ENCODE measurements around the gene FRK. TPM values are rescaled to one million over a fixed set of nuclear protein-coding genes. Genes with fewer than 3 reads are reported as not detected.

The FRK gene
- total and polyA plus RNA-seq, 2 experiments from 2014 or later: 0.45 to 0.71 TPM

- H3K4me1 ChIP-seq (ENCODE audit: low read depth): no peaks in the 10 kb centered on the region
- no peak overlapping the region for H3K4me3 ChIP-seq
- H3K9me3 ChIP-seq (ENCODE audit: low read depth): no peaks in the 10 kb centered on the region
- TF ChIP-seq, protein P1, sequence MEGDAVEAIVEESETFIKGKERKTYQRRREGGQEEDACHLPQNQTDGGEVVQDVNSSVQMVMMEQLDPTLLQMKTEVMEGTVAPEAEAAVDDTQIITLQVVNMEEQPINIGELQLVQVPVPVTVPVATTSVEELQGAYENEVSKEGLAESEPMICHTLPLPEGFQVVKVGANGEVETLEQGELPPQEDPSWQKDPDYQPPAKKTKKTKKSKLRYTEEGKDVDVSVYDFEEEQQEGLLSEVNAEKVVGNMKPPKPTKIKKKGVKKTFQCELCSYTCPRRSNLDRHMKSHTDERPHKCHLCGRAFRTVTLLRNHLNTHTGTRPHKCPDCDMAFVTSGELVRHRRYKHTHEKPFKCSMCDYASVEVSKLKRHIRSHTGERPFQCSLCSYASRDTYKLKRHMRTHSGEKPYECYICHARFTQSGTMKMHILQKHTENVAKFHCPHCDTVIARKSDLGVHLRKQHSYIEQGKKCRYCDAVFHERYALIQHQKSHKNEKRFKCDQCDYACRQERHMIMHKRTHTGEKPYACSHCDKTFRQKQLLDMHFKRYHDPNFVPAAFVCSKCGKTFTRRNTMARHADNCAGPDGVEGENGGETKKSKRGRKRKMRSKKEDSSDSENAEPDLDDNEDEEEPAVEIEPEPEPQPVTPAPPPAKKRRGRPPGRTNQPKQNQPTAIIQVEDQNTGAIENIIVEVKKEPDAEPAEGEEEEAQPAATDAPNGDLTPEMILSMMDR (IDR thresholded peaks at IDR 0.05; ENCODE audit: low read depth, low read length): no peak
- H3K27me3 ChIP-seq: no peaks in the 10 kb centered on the region
- no peaks in the 10 kb centered on the region for H3K36me3 ChIP-seq
- H3K27ac ChIP-seq: no peak overlapping the region
- DNase-seq (ENCODE audit: low read depth in 1 of 2, low spot score in 1 of 2): no peak
These were observed 83.5 kb downstream of the FRK start for GRCh38 chr6:115977220-115977619.

DNA sequence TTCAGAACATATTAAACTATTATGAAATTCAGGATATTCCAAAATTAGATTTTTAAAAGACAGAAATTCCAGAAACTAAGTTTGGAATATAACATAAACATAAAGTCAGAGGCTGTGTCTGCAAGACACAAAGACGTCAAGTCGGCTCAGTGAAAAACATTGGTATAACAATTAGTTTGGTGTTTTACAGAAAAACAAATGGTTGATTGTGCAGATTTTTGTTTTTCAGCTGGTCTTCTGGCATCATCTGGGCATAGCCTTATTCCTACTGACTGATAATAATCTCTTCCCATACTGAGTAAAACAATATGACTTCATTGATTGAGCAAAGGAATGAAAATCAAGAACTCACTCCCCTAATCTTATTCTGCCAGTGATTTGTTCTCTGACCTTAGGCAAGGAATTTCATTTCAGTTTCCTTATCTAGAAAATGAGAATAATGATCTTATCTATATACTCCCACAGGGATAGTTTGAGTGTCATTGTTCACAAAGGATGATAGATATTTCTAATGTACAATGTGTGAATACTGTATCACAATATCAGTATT, 84.3 kb downstream of the FRK start:
- Histone ChIP-seq H3K36me3 (no peaks in the 10 kb centered on the region), H3K4me1 (ENCODE audit: low read depth) (no peaks in the 10 kb centered on the region), H3K4me3 (no peak overlapping the region), H3K27ac (no peak overlapping the region), H3K27me3 (no peaks in the 10 kb centered on the region), H3K9me3 (ENCODE audit: low read depth) (no peaks in the 10 kb centered on the region)
- no peak for DNase-seq (ENCODE audit: low read depth in 1 of 2, low spot score in 1 of 2)
- TF ChIP-seq, protein P1 (IDR thresholded peaks at IDR 0.05; ENCODE audit: low read depth, low read length): no peak

DNA sequence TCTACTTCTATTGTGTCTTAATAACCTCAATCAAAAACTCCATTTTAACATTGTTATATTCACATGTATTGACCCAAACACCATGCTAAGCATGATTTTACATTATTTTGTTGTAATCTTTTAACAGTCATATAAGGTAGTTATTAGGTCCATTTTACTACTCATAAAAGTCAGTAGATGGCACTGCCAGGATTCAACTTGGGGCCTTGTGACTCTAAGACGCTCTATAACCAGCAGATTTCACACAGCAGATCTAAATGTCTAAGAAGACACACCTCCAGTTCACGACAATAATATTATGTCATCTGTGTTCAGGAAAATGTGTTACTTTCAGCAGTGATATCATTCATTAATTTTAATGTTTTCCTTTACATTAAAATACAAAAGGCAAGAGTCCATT, 88.0 kb downstream of the FRK start:
- TF ChIP-seq, protein P1 (IDR thresholded peaks at IDR 0.05; ENCODE audit: low read depth, low read length): no peak
- H3K9me3 ChIP-seq (ENCODE audit: low read depth): no peaks in the 10 kb centered on the region
- no peak overlapping the region for H3K27ac ChIP-seq
- peak in 1 of 2 donors; percentile 3 for DNase-seq (ENCODE audit: low read depth in 1 of 2, low spot score in 1 of 2)
- H3K4me1 ChIP-seq (ENCODE audit: low read depth): no peaks in the 10 kb centered on the region
- no peaks in the 10 kb centered on the region for H3K27me3 ChIP-seq
- no peaks in the 10 kb centered on the region for H3K36me3 ChIP-seq
- H3K4me3 ChIP-seq: no peak overlapping the region

DNA sequence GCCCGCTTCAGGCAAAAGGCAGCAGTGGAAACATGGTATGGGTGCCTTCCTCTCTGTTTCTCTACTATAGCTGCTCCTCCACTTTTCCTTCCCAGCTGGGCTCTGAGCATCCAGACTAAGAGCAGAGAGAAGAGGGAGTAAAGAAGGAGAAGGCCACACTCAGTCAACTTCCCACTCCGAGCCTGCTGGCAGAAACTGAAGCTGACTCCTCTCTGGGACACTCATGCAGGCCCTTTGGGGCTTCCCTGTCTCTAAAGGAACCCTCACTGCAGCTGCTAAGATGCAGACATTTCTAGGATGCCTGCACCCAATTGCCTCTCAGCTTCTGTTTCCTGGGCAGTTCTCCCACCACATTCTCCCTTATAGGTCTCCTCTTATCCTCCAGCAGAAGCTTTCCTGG, 88.9 kb downstream of the FRK start:
- Histone ChIP-seq H3K27me3 (no peaks in the 10 kb centered on the region), H3K27ac (no peak overlapping the region), H3K4me1 (ENCODE audit: low read depth) (no peaks in the 10 kb centered on the region), H3K9me3 (ENCODE audit: low read depth) (no peaks in the 10 kb centered on the region), H3K4me3 (no peak overlapping the region), H3K36me3 (no peaks in the 10 kb centered on the region)
- TF ChIP-seq, protein P1 (IDR thresholded peaks at IDR 0.05; ENCODE audit: low read depth, low read length): no peak
- DNase-seq (ENCODE audit: low read depth in 1 of 2, low spot score in 1 of 2): no peak

DNA sequence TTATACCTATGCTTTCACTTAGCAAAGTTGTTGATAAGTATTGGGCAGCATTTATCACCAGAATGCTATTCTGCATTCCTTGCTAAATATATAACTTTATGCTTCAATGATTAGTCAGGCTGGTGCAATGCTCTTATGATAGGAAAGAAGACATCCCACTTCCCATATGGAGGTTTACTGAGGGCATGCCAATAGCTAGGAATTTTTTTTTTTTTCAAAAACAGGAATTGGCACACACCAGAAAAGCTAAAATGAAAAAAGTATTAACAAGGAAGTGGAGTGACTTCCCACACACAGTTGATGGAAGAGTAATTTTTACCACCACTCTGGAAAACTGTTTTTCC, 90.8 kb downstream of the FRK start:
- peak in 1 of 2 donors; percentile 56 for DNase-seq (ENCODE audit: low read depth in 1 of 2, low spot score in 1 of 2)
- H3K9me3 ChIP-seq (ENCODE audit: low read depth): no peaks in the 10 kb centered on the region
- TF ChIP-seq, protein P1 (IDR thresholded peaks at IDR 0.05; ENCODE audit: low read depth, low read length): no peak

More for the DNA sequence above, 90.8 kb downstream of the FRK start:
- Histone ChIP-seq H3K36me3 (no peaks in the 10 kb centered on the region), H3K4me3 (no peak overlapping the region), H3K4me1 (ENCODE audit: low read depth) (no peaks in the 10 kb centered on the region), H3K27me3 (no peaks in the 10 kb centered on the region), H3K27ac (no peak overlapping the region)
